Measurements from ENCODE around the gene TTC16. TPM values are rescaled to one million over a fixed set of nuclear protein-coding genes. Genes with fewer than 3 reads are reported as not detected.
A peak's percentile ranks its signal among the peaks of the same experiment; 100 is the strongest.

Gene TTC16
- total RNA-seq, 1 donor from 2014 or later: 1.3 TPM

GRCh38 chr9:127721391-127721821 lies 5.5 kb downstream of the TTC16 start:
- intact Hi-C loops (cut with DNase I): no loop called here
- ATAC-seq: peak in 1 of 2 donors; percentile 9
- no peak for TF ChIP-seq CTCF (IDR thresholded peaks at IDR 0.05)

GRCh38 chr9:127722055-127722745 lies 6.3 kb downstream of the TTC16 start:
- no peak overlapping the region for H3K27ac ChIP-seq
- no peak for ATAC-seq
- DNase-seq: peak; percentile 26
- peaks cover 18% of the 10 kb centered on the region for H3K4me1 ChIP-seq
- H3K27me3 ChIP-seq (ENCODE audit: low read depth): no peaks in the 10 kb centered on the region
- TF ChIP-seq CTCF (IDR thresholded peaks at IDR 0.05): no peak
- no peaks in the 10 kb centered on the region for H3K36me3 ChIP-seq
- H3K4me3 ChIP-seq: no peak overlapping the region
- intact Hi-C loops (cut with DNase I): no loop called here
- H3K9me3 ChIP-seq: no peaks in the 10 kb centered on the region

More at GRCh38 chr9:127721391-127721821, 5.5 kb downstream of the TTC16 start:
- Histone ChIP-seq H3K36me3 (no peaks in the 10 kb centered on the region), H3K4me1 (peaks cover 18% of the 10 kb centered on the region), H3K27ac (no peak overlapping the region), H3K4me3 (no peak overlapping the region), H3K27me3 (ENCODE audit: low read depth) (no peaks in the 10 kb centered on the region), H3K9me3 (no peaks in the 10 kb centered on the region)
- DNase-seq: no peak

- no peak for TF ChIP-seq CTCF (IDR thresholded peaks at IDR 0.05)
- Histone ChIP-seq H3K36me3 (no peaks in the 10 kb centered on the region), H3K4me1 (peaks cover 18% of the 10 kb centered on the region), H3K27ac (no peak overlapping the region), H3K27me3 (ENCODE audit: low read depth) (no peaks in the 10 kb centered on the region), H3K9me3 (no peaks in the 10 kb centered on the region), H3K4me3 (no peak overlapping the region)
- ATAC-seq (no peak), DNase-seq (no peak)
- intact Hi-C loops (cut with DNase I): no loop called here
Observed at GRCh38 chr9:127723013-127723412, 7.1 kb downstream of the TTC16 start.

- Histone ChIP-seq H3K9me3 (no peaks in the 10 kb centered on the region), H3K27ac (no peak overlapping the region), H3K36me3 (no peaks in the 10 kb centered on the region), H3K4me3 (no peak overlapping the region), H3K27me3 (ENCODE audit: low read depth) (no peaks in the 10 kb centered on the region), H3K4me1 (peaks cover 18% of the 10 kb centered on the region)
- peak; percentile 68 to 70 for ATAC-seq
- TF ChIP-seq CTCF (IDR thresholded peaks at IDR 0.05): no peak
- no peak for DNase-seq
- intact Hi-C loops (cut with DNase I): no loop called here
Observed at GRCh38 chr9:127723444-127723843, 7.6 kb downstream of the TTC16 start.

- TF ChIP-seq CTCF (IDR thresholded peaks at IDR 0.05): no peak
- peaks cover 18% of the 10 kb centered on the region for H3K4me1 ChIP-seq
- intact Hi-C loops (cut with DNase I): no loop called here
- no peaks in the 10 kb centered on the region for H3K9me3 ChIP-seq
- H3K36me3 ChIP-seq: no peaks in the 10 kb centered on the region
- H3K27ac ChIP-seq: no peak overlapping the region
- peak; percentile 36 to 54 for ATAC-seq
- H3K4me3 ChIP-seq: no peak overlapping the region
- no peaks in the 10 kb centered on the region for H3K27me3 ChIP-seq (ENCODE audit: low read depth)
- DNase-seq: no peak
Observed at GRCh38 chr9:127724012-127724411, 8.1 kb downstream of the TTC16 start.

Data from lower lobe of right lung (tissue), 2 donors.